ENCODE data around the gene FIGN.

DNA sequence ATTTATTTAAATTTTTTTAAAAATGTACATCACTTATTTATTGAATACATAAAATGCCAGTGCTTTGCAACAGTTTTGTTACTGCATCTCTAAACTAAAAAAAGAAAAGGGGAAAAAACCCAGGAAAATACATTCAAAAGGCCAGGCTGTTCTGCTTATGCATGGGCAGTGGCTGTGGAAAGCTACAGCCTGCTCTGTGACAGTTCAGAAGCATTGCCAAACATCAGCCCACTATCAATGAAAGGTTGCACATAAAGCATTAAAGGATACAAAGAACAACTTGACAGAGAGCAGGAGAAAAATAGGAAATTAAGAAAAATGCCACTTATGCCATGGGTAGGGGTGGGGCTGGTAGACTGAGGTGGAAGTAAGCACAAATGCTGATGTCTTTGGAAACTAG, 128.2 kb downstream of the FIGN start:
- TF ChIP-seq, protein P1, sequence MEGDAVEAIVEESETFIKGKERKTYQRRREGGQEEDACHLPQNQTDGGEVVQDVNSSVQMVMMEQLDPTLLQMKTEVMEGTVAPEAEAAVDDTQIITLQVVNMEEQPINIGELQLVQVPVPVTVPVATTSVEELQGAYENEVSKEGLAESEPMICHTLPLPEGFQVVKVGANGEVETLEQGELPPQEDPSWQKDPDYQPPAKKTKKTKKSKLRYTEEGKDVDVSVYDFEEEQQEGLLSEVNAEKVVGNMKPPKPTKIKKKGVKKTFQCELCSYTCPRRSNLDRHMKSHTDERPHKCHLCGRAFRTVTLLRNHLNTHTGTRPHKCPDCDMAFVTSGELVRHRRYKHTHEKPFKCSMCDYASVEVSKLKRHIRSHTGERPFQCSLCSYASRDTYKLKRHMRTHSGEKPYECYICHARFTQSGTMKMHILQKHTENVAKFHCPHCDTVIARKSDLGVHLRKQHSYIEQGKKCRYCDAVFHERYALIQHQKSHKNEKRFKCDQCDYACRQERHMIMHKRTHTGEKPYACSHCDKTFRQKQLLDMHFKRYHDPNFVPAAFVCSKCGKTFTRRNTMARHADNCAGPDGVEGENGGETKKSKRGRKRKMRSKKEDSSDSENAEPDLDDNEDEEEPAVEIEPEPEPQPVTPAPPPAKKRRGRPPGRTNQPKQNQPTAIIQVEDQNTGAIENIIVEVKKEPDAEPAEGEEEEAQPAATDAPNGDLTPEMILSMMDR (IDR thresholded peaks at IDR 0.05; ENCODE audit: borderline replicate concordance, extremely low read depth, low read length, poor library complexity, severe bottlenecking): no peak
- TF ChIP-seq EZH2 (IDR thresholded peaks at IDR 0.05; ENCODE audit: borderline replicate concordance, low read depth, low read length, severe bottlenecking): no peak

Data from DND-41 (cell line).